GM19455 (cell line): Measurements from ENCODE around the gene PC.
"Not testable (repeated sequence)": the region's sequence is repeated elsewhere in the genome, so short reads cannot be mapped to it uniquely, and the experiment has no call there.

Experiments
- ATAC-seq: cut with Tn5 transposase; IDR thresholded peaks from one replicate; pipeline ENCODE4 v1.9.1; 2021; ENCODE audit not compliant: unreplicated experiment

PC gene

GRCh38 chr11:66814678-66815077, 143.5 kb downstream of the PC start:
- ATAC-seq: no peak

- ATAC-seq: no peak
These were observed 147.5 kb downstream of the PC start for GRCh38 chr11:66810576-66811185.

GRCh38 chr11:66809592-66809991, 148.6 kb downstream of the PC start:
- no peak for ATAC-seq

GRCh38 chr11:66800720-66801428, 157.3 kb downstream of the PC start:
- ATAC-seq: no peak

- ATAC-seq: not testable (repeated sequence)
These were observed 158.4 kb downstream of the PC start for GRCh38 chr11:66799815-66800214.
